GM19438 (cell line): ENCODE measurements around the gene ADRM1.
A peak's percentile ranks its signal among the peaks of the same experiment; 100 is the strongest.

Experiments used
- ATAC-seq: cut with Tn5 transposase; IDR thresholded peaks from one replicate; pipeline ENCODE4 v1.9.1; 2021; ENCODE audit warnings: low read depth; ENCODE audit not compliant: unreplicated experiment

The ADRM1 gene

DNA sequence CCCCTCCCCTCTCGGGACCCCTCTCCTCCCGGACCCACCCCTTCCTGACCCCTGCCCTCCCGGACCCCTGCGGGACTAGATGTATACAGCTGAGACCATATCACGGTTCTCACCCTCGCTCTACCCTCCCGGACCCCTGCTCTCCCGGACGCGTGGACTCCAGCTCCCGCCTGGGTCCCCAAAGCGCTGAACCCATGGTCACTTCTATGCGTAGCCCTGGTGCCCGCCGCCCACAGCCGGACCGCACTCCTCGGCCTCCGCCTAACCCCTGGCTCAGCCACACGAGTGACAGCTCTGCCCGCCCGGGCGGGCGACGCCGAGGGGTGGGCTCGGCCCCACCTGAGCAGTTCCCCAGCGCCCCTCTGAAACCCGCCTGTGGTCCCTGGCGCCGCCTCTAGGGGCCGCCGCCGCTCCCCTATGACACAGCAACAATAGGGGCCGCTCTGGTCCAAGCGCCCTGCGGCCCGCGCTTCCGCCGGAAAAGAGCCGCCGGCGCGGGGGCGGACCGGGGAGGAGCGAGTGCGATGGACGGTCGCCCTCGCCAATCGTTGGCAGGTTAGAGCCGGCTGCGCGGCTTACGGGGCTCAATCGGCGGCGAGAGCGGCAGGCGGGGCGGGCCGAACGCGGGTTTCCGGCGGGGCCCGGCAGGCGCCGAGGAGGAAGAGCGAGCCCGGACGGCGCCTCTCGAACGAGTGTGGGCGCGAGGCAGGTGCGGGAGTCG lies at the start of gene ADRM1:
Gene ADRM1, plus strand, starts transcription at position 657 of the 721 bp plus-strand sequence. CDS start 572 bp downstream, outside the sequence.
- ATAC-seq = peak; percentile 80

DNA sequence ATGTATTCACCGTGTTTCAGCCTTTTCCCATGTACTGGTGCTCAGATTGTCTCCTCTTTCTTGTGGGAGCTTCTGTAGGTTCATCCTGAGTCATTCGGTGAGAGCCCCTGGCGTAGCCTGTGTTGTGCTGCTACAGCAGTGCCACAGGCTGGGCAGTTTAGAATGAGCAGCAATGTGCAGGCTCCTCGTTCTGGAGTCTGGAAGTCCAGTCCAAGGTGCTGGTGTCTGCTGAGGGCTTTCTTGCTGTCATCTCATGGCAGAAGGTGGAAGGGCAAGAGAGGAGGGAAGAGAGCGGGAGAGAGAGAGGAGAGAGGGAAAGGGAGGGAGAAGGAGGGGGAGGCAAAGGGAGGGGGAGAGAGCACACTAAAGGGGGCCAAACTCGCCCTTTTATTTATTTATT lies 49.4 kb upstream of the ADRM1 start:
- ATAC-seq = no peak

DNA sequence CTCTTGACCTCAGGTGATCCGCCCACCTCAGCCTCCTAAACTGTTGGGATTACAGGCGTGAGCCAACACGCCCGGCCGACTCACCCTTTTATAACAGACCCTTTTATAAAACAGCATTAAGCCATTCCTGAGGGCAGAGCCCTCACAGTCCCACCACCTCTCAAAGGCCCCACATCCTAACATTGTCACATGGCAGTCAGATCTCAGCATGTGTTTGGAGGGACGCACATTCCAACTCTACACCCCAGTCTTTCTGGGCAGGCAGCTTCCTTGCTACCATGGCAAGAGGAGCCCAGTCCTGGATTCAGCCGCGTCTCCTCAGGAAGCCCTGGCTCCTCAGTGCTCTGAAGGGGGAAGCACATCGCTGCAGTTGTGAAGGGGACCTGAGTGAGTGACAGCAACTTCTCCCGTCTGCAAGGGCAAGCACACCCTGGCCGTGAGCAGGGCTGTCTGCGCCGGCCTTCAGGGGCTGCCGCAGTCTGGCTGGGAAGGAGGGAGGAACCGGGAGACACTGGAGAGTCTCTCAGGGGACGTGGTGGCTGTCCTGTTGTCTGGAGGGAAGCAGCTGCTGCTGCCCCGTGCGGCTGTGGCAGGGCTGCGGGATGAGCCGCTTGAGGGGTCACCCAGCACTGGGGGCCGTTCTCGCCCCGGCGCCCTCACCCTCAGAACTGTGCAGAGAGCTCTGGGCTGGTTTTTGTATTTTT lies 48.6 kb upstream of the ADRM1 start:
- no peak for ATAC-seq

DNA sequence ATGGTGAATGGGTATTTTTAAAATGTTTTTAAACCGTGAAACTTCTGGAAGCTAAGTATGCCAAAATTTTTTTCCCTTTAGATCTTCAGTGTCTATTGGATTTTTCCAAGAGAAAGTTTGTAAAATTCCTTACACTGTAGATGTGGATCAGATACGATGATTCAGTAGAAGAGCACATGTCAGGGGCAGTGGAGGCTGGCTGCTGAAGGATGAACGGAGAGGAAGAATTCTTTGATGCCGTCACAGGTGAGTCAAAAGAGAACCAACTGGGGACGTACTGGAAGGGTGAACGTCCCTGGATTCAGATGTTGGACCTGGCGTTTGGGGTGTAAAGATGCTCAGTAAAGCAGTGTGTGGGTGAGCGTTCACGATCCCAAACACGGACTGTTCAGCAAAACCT lies 46.8 kb upstream of the ADRM1 start:
- no peak for ATAC-seq

DNA sequence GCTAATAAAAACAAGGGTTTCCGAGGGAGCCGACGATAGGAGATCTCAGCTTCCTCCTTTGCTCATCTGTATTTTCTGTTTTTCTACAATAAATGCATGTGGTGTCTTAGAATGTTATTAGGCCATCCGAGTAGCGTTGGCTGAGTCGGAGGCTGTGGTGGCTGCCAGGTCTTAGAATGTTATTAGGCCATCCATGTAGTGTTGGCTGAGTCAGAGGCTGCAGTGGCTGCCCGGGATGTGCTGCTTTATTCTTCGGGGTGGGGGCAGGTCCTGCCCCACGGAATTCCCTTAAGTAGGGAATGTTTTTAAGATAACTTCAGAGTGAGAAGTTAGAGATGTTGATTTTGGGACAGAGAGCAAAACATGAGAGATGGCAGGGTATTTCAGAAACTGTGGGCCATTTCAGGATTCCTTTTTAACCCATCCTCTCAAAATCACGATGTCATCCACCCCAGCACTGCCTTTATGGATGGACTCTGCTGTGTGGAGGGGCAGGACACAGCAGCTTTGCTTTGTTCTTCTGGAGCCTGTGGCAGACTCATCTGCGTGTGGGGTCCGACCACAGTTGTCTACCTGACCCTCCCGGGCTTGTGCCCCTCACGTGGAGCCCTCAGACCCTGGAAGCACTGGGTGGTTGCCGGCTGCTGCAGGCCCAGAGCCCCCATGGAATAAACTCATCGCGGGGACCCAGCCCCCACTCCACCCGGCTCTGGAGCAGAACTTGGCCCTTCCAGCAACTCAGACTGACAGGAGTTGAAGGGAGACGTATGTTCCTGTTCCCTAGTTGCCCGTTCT lies 44.1 kb upstream of the ADRM1 start:
- ATAC-seq = no peak

- no peak for ATAC-seq
Measured at GRCh38 chr20:62259294-62259565, 43.6 kb upstream of the ADRM1 start.

- no peak for ATAC-seq
Measured at GRCh38 chr20:62262064-62262463, 40.7 kb upstream of the ADRM1 start.

DNA sequence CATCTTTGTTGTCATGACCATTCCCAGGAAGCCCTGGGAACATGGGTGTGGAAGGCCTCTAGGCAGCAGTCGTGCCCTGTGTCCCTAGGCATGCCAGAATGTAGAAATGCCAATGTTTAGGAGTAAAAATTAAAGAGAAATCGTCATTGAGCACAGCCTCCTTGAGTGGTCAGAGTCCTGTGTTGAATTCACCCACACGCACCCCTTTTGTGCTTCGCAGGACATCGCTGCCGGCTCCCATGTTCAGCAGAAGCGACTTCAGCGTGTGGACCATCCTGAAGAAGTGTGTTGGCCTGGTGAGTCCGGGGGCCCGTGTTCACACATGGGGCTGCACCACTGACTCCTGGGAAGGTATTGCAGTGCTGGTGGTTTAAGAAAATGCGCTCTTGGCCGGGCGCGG lies 39.4 kb upstream of the ADRM1 start:
- no peak for ATAC-seq

- ATAC-seq = no peak
Measured at GRCh38 chr20:62265365-62265764, 37.4 kb upstream of the ADRM1 start.

- no peak for ATAC-seq
Measured at GRCh38 chr20:62266340-62266739, 36.5 kb upstream of the ADRM1 start.

- no peak for ATAC-seq
Measured at GRCh38 chr20:62266851-62267250, 35.9 kb upstream of the ADRM1 start.

GRCh38 chr20:62267543-62267942 lies 35.3 kb upstream of the ADRM1 start:
- ATAC-seq = no peak

- ATAC-seq = no peak
Measured at GRCh38 chr20:62268228-62268900, 34.4 kb upstream of the ADRM1 start.

DNA sequence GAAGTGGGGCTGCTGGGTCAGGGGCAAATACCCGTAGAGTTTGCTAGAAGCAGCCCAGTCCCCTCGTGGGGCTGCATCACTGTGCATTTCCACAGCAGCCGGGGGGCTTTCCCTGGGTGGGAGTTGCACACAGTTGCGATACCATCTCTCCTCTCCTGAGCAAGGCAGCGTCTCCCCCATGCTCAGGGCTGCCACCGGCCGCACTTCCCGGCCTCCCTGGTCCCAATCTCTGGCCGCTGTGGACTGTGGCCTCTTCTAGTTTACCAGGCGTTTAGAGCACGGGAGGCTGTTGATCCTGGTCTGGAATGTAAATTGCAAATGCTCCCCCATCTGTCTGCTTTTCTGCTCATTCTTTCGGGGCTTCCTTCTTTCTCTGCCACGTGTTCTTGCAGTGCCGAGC lies 33.4 kb upstream of the ADRM1 start:
- ATAC-seq = no peak

GRCh38 chr20:62269871-62270270 lies 32.9 kb upstream of the ADRM1 start:
- no peak for ATAC-seq

DNA sequence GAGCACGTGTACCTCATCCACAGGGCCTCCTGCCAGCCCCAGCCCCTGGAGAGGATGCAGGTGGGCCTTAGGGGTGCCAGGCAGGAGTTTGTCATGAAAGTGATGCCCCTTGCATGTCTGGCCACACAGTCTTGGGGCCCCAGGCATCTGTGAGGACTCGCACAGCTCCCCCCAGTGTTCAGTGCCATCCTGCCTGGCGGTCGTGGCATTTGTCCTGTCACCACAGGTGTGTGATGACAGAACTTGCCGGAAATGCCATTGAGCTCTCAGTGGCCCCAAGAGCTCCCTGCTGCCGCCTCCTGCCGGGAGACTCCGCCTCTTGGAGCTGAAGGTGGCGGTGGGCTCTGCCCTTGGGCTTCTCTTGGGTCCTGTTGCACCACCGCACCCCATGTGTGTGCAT lies 30.6 kb upstream of the ADRM1 start:
- no peak for ATAC-seq

DNA sequence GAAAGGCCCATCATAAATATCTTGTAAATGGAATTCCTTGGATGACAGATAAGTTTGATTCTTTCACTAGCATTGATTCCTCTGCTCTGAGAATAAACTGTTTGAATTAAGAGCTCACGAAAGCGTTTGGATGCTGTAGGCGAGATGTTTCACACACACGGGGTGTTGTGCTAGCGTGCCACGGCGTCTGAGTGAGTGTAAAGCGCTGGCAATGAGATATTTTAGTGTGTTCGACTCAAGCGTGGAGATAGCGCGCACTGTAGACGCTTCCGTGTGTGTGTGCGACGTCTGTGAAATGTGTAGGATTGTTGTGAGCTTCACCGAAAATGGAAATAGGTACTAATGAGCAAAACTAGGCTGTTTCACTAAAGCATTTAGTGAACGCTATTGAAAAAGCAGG lies 29.4 kb upstream of the ADRM1 start:
- ATAC-seq = no peak

- ATAC-seq = no peak
Measured at GRCh38 chr20:62274332-62274950, 28.4 kb upstream of the ADRM1 start.

- ATAC-seq = no peak
Measured at GRCh38 chr20:62275219-62275618, 27.6 kb upstream of the ADRM1 start.

DNA sequence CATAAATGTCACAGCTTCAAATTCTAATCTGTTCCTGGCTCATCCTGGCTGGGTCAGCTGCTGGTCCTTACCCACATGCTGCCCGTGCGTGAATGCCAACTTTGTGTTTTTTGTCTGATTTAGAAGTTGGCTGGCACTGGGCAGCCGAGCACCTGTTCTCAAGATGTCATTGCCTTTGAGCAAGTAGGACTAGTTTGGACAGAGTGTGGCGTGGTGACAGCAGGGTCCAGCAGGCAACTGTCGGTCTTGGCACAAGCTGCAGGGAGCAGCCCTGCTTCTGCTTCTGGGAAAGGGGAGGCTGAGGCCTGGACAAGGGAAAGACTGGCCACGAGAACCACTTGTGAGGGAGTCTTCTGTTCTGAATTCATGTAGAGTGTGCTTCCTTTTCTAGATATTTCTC lies 26.4 kb upstream of the ADRM1 start:
- no peak for ATAC-seq

DNA sequence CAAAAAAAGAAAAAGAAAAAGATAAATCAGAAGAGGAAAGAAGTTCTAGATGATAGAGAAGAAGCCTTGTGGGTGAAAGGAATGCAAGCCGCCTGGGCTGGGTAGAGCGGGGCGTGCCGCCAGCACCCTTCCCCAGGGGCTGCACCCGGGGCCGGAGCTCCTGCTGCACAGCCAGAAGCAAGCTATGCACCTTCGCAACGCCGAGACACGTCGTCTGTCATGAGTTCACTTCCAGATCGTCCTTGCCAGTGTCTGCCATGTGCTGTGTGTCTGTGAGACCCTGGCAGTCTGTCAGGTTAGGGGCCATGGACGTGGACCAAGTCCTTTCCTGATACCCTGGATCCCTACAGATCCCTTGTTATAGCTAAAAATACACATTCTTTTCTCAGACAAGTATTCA lies 25.5 kb upstream of the ADRM1 start:
- no peak for ATAC-seq
